ENCODE results near the gene BRD3.

BRD3 gene

GRCh38 chr9:134066526-134066912 lies 1.3 kb downstream of the BRD3 start:
- DNase-seq = no peak

GRCh38 chr9:134065612-134066419 lies 2.0 kb downstream of the BRD3 start:
- no peak for DNase-seq

GRCh38 chr9:134064711-134065110 lies 3.1 kb downstream of the BRD3 start:
- no peak for DNase-seq

DNA sequence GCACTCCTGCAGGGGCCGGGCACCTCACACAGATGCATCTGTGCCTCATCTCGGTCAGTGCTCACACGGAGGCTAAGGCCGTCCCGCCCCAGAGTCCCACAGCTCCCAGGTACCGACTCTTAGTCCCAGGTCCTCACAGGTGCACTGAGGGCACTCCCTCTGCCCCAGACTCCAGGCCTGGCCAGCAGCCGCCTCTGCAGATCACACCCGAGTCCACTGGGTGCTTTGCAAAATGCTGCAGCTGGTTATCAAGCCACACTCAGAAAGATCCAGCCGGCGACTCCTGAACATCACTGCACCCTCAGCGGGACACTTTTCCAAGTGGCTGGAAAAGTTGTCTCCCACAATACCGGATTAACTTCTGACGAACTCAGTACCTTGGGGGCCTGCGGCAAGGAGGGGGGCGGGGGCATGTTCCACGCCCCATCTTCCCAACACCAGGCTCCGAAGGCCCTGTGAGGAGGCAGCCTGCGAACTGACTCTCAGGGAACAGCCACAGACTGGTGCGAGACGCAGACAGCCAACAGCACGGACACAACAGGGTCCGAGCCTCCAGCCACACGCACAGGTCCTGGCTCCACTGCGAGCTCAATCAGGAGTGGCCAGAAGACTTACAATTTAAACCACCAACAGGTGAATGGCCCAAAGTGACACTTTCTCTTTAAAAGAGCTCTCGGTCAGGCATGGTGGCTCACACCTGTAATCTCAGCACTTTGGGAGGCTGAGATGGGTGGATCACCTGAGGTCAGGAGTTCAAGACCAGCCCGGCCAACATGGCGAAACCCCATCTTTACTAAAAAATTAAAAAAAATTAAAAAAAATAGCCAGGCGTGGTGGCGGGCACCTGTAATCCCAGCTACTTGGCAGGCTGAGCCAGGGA lies 4.0 kb downstream of the BRD3 start:
- DNase-seq = no peak

- no peak for DNase-seq
Observed at GRCh38 chr9:134063088-134063570, 4.7 kb downstream of the BRD3 start.

DNA sequence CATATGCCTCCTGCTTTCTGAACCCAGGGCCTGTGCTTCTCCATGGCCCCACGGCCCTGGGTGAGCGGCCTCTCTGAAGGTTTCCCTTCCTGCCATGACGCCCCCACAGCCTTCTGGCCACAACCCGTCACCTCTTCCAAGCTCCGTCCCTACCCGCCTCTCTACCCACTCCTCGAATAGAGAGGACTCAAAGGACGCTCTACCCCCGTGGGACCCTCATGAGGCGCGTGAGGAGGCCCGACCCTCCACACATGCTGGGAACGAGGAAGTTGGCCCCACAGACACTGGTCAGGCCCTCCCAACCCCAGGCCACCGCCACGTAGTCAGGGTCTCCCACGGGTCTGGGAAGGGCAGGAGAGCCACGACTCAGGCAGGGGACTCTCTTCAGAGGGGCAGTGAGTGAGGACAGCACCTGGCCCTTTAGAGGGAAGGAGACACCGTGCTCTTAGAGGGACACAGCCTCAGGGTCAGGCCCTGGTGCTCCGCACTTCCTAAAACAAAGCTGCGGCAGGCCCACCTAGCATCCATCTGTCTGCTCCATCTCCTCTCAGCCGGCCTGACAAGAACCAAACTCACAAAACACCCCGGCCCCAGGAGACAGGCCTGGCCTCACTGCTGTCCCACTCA lies 5.3 kb downstream of the BRD3 start:
- no peak for DNase-seq

DNA sequence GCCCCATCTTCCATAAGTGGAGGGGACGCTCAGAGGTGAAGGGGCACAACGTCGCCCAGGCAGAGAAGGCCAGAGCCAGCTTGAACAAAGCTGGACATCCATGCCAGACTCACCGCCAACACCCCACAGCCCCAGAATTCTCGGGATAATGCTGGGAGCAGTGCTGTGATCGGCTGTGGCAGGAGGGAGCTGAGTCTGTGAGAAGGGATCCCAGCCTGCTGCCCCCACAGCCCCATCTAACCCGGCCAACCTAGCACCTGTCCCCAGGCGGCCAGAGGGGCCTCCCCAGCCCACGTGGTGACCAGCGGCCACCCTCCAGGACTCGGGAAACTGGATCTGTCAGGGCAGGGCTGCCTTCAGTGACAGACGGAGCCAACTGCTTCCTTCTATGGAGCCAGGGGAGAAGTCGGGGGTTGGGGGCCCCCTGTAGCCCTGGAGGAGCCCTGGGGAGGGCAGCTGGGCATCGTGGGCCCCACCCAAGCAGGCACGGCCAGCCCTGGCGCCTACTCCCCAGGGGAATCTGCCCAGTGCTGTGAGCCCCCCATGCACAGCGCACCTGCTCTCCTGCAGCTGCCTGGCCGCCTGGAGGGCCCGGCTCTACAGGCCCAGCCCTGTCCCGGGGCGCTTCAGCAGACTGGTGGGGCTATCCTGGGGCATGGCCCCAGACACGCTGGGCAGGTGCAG lies 6.0 kb downstream of the BRD3 start:
- DNase-seq = no peak

GRCh38 chr9:134061019-134061687 lies 6.7 kb downstream of the BRD3 start:
- DNase-seq = no peak

DNA sequence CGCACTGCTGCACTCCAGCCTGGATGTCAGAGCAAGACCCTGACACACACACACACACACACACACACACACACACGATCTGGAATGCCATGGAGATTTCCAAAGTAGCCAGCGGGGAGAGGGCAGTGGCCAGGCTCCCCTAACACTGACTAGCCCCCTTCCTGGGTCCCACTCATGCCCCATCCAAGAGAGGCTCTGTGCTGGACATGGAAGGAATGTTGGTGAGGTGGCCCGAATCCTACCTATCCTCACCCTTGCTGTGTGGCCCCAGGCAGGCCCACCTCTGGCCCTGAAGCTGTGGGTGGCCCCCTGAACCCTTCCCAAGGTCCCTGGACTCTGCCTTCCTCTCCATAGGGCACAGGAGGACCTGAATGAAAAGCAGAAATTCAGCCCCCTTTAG lies 7.3 kb downstream of the BRD3 start:
- no peak for DNase-seq

- DNase-seq = no peak
Observed at GRCh38 chr9:134059661-134060395, 8.0 kb downstream of the BRD3 start.

GRCh38 chr9:134059188-134059641 lies 8.6 kb downstream of the BRD3 start:
- DNase-seq = no peak

- DNase-seq = no peak
Observed at GRCh38 chr9:134058716-134059115, 9.1 kb downstream of the BRD3 start.

DNA sequence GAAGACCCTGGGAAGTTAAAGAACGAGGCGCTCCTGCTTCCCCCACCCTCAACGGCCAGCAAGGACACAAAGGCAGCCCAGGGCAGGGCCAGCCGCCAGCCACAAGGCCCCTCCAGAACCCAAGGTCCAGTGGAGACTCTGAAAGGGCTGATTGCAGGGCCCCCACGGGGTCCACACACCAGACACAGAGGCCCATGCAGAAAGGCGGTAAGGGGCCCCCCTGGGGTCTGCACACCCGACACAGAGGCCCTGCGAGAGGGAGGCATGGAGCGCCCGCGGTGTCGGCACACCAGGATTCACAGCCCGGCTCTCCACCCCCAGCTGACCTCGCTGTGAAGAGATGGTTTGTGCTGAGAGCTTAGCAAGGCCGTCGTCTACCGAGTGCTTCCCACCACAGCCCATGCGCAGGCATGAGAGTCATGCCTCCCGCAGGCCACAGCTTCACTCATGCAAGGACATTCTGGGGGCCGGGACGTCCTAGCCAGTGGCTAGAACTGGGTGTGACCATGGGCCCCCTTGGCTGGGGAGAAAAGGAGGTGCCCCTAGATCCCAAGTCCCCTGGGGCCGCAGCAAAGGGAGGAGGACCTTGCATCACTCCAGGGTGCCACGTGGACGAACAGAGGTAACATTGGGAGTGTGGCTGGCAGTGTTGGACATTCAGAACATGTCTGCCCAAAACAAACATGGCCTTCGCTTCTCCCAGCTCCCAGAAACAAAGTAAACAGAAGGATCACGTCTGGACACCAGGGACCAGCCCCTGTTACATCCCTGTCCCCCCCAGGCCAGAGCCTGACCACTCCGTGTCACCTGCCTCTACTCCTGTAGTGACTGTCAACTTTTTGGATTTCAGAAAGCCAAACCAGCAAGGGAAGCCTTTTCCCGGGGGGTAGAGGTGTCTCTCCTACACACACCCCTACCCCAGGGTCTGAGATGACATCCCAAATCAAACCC lies 9.8 kb downstream of the BRD3 start:
- no peak for DNase-seq

GRCh38 chr9:134057307-134057657 lies 10.5 kb downstream of the BRD3 start:
- DNase-seq = no peak

DNA sequence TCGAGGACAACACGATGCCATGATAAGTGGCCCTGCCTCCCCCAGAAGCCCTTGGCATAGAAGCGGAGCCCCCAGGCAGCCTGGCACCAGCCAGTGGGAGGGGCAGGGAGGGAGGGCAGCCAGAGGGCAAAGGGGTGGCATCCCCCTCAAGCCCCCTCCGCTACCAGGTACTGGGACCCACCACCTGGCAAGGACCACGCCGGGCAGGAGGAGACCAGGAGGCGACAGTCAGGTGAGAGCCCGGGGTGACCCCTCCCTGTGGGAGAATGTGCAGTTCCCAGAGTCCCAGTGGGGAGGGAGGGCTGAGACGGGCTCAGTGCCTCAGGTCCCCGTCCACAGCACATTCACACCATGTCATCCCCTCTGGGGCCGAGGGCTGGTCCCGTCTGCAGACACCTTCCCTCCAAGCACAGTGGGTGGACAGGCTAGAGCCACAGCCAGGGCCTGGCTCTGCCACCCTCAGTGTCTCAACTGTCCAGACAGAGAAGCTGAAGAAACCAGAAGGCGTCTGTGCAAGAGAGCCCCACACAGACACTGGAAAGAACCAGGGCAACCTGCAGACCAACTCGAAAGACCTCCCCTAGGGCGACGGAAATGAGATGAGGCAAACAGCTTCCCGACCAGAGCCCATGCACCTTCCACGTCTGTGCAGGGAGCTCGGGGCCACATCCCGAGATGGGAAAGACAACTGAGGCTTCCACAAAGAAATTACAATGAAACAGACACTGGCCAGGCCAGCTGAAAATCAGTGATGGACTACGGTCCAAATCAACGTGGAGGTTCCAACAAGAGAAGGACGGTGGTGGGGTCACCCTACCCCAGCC lies 11.1 kb downstream of the BRD3 start:
- no peak for DNase-seq

DNA sequence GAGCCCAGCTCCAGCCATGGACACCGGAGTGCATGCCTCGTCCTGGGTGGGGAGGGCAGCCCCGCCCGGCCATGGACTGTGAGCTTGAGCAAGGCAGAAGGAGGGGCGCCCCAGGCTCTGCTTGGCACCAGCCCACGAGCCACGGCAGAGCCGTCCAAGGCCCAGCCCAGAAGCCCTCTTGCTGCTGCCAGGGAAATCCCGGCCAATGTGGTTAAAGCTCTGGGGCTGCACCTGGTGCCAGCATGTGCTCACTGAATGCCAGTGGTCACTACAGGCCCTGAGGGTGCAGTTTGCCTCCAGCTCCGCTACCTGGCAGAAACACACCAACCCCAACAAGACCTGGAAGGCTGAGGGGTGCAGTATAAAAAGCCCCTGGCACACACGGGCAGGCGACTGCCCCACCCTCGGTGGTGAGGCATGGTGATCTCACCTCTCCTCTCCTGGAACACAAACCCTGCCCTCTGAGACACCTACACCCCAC lies 11.8 kb downstream of the BRD3 start:
- no peak for DNase-seq

- no peak for DNase-seq
Observed at GRCh38 chr9:134054891-134055811, 12.7 kb downstream of the BRD3 start.

Measured in NCI-H1694 (cell line).